Left forelimb (tissue), 1 donor: ENCODE data around the gene LPAR4.
A peak's percentile ranks its signal among the peaks of the same experiment; 100 is the strongest.
"Not testable (repeated sequence)": the region's sequence is repeated elsewhere in the genome, so short reads cannot be mapped to it uniquely, and the experiment has no call there.

ENCODE experiments used
- DNase-seq: peaks from one replicate; pipeline ENCODE4 v3.0.0-alpha.2; 2018; ENCODE audit warnings: low spot score

The LPAR4 gene, protein sequence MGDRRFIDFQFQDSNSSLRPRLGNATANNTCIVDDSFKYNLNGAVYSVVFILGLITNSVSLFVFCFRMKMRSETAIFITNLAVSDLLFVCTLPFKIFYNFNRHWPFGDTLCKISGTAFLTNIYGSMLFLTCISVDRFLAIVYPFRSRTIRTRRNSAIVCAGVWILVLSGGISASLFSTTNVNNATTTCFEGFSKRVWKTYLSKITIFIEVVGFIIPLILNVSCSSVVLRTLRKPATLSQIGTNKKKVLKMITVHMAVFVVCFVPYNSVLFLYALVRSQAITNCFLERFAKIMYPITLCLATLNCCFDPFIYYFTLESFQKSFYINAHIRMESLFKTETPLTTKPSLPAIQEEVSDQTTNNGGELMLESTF

GRCh38 chrX:78747489-78747888, at the start of gene LPAR4:
LPAR4 (plus strand) TSS chrX:78747720; CDS start chrX:78754870, 7,150 bp downstream.
- peak; percentile 64 for DNase-seq

DNA sequence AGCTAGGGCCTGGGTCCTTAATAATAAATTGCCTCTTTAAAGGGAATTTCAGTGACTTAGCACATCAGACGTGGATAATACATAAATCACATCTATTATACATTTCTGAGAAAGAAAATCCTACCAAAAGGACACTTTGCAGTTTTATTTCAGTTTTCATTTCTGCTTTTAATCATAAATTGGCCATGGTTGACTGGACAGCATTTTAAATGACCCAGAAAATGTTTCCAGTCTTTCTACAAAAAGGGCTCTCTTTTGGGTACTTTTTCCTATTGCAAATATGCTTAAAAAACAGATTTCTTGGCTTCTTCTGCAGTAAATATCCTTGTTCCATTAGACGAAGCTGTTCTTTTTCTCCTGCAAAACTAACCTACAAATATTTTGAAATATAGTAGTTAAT, 41.4 kb upstream of the LPAR4 start:
- no peak for DNase-seq

DNA sequence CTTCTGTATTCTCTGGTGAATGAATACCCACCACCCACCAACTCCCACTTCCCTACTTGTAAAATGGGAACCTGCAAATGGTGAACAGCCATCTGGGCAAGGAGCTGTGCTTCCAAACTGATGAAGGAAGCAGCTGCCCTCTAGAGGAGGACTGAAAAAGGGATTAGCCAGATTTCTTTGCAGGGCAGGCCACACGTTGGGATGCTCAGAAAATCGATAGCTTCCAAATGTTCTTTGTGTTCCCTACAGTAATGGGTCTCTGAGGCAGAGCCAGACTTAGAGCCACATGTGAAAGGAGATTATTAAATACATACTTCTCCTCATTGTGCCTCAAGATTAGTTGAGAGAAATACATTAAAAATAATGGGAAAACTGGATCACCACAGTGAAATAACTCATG, 39.3 kb upstream of the LPAR4 start:
- no peak for DNase-seq

- no peak for DNase-seq
Measured at GRCh38 chrX:78708816-78709215, 38.7 kb upstream of the LPAR4 start.

GRCh38 chrX:78710171-78710570, 37.3 kb upstream of the LPAR4 start:
- no peak for DNase-seq

GRCh38 chrX:78712336-78712735, 35.2 kb upstream of the LPAR4 start:
- DNase-seq = no peak

DNA sequence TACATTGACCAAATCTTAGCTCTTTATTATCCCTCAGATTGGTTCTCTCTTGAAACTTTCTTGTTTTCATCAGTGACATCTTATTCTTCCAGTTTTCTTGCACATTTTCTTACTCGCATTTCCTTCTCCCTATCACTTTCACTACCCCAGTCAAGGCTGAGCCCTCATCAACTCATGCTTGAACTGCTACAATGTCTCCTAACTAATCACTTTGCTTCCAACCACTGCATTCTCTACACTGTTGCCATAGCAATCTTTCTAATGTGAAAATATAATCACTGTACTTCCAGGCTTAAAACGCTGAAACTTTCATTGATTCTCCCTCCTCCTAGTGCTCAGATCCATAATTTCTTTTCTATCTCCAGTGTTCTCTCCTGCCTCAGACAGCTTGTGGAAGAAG, 22.2 kb upstream of the LPAR4 start:
- no peak for DNase-seq

DNA sequence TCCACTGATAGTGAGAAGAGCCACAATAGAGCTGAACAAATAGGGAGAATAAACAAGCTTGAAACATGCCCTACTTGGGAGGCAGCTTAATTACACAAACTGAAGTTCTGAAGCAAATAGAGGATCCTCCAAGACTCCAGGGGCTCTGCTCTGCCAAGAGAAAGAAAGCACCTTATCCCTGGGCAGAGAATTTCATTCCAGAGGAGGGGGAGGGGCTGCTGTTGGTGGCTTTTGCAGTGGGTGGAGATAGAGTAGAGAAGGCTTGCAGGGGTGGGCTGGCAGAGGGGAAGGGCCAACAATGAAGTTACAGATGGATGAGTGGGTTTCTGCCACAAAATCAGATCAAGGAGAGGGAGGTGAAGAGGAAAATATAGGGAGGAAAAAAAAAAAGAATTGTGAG, 1.0 kb upstream of the LPAR4 start:
- DNase-seq = no peak

DNA sequence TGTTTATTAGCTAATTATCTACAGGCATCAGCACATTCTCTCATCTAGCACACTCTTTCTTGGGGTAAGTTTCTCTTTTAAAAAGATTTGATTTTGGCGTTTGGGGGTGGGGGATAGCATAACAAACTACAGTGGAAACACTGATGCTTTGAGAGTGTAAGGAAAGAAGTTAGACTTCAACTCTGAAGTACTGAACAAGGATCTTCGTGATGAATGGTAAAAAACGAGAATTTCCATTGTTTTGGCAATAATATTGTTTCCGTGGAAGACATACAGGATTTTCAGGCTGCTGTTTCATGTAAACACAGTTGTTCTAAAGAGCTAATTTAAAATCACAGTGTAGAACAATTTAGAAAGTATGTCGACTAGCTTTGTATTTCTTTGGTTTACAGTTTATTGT, 451 bp downstream of the LPAR4 start:
- no peak for DNase-seq

DNA sequence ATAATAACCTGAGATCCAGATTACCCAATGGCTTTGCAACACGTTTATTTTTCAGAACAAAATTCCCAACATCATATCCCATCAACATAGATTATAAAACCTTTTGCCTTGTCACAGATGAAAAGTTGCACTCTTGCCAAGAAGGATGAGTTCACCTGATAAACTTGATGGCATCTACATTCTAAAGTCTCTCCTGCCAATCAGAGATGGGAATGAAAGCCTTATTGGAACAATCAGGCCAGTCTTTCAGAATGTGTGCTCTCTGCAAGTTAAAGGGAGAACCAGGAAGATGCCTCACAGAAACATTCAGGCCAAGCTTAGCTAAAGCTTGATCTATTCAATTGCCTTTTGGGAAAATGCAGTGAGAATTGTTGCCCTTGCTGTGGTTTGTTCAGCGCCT, 1.3 kb downstream of the LPAR4 start:
- no peak for DNase-seq

- DNase-seq = no peak
Measured at GRCh38 chrX:78753571-78753970, 6.1 kb downstream of the LPAR4 start.

GRCh38 chrX:78754917-78755316, 7.4 kb downstream of the LPAR4 start:
- DNase-seq = no peak

- DNase-seq = no peak
Measured at GRCh38 chrX:78759081-78759480, 11.6 kb downstream of the LPAR4 start.

DNA sequence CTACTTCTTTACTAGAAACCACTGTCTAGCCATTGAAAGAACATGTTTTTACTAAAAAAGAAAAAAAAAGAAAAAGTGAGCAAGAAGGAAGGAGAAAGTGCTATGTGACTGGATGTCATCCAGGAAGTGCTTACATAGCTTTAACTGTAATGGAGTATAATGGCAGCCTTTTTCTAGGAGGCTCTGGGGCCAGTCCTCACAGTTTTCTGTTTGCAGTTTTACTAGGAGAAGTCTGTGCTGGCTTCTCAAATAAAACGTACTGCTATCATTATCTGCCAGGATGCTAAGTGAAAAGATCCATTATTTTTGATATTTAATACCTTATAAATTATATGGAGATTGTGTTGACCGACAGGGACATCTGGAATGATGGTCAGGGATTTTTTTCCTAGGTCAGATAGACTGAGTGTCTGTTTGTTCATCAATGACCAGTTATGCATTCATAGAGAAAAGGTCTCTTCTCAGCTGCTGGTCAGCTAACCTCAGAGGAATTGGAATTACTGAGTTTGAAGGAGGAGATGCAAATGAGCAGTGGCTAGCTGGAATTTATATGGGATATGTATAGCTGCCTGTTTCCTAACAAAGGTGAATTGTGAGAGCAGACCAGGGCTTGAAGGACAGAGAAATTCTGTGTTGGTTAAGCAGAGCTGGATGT, 21.7 kb downstream of the LPAR4 start:
- no peak for DNase-seq

- no peak for DNase-seq
Measured at GRCh38 chrX:78769946-78770345, 22.4 kb downstream of the LPAR4 start.

DNA sequence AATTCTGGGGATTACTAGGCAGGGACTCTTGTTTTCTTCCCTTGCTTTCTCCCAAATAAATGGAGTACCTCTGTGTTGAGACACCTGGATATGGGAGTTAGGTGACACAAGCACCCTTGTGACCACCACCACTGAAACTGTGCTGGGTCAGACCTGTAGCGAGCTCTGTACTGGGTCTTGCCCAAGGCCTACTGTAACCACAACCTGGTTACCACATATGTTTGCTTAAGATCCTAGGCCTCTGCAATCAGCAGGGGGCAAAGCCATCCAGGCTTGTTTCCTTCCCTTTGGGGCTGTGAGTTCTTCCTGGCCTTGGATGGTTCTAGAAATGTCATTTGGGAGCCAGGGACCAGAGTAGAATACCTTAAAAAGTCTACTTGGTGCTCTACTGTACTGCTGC, 49.4 kb downstream of the LPAR4 start:
- DNase-seq = no peak

GRCh38 chrX:78800114-78800513, 52.6 kb downstream of the LPAR4 start:
- DNase-seq = no peak

GRCh38 chrX:78800694-78801093, 53.2 kb downstream of the LPAR4 start:
- DNase-seq = no peak

- DNase-seq = no peak
Measured at GRCh38 chrX:78801522-78801921, 54.0 kb downstream of the LPAR4 start.

GRCh38 chrX:78802526-78802925, 55.0 kb downstream of the LPAR4 start:
- DNase-seq = not testable (repeated sequence)
